GM23338 (cell line): ENCODE data around the gene IGFL4. TPM values are rescaled to one million over a fixed set of nuclear protein-coding genes. Genes with fewer than 3 reads are reported as not detected.

Experiments
- ATAC-seq: fragments of 200-7000 bp; cut with Tn5 transposase; 3 replicates; pipeline ENCODE4 v1.9.1; 2020
- DNase-seq: peaks from one replicate; pipeline ENCODE4 v3.0.0-alpha.2; 2015; ENCODE audit warnings: low spot score
- H2AFZ ChIP-seq: fragments of 200-600 bp; sonication (generic); 2 replicates; pipeline ENCODE4 v1.8.0; 2016; ENCODE audit warnings: antibody characterized with exemption, mild to moderate bottlenecking, moderate library complexity
- H3F3A ChIP-seq: fragments of 200-600 bp; sonication (generic); replicated peaks from 2 replicates; pipeline ENCODE4 v1.8.0; 2017; ENCODE audit warnings: antibody characterized with exemption, mixed run types, low read depth
- H3K27ac ChIP-seq: fragments of 200-600 bp; sonication (generic); 2 replicates; pipeline ENCODE4 v1.6.1; 2016; ENCODE audit warnings: low read depth
- H3K27me3 ChIP-seq: fragments of 200-600 bp; sonication (generic); 2 replicates; pipeline ENCODE4 v1.8.0; 2016; ENCODE audit warnings: mild to moderate bottlenecking, mixed run types, moderate library complexity; ENCODE audit not compliant: insufficient read depth
- H3K36me3 ChIP-seq: fragments of 200-600 bp; sonication (generic); 2 replicates; pipeline ENCODE4 v1.8.0; 2016; ENCODE audit warnings: mild to moderate bottlenecking; ENCODE audit not compliant: insufficient read depth
- H3K4me1 ChIP-seq: fragments of 200-600 bp; sonication (generic); 2 replicates; pipeline ENCODE4 v1.8.0; 2016; ENCODE audit warnings: mild to moderate bottlenecking, moderate library complexity; ENCODE audit not compliant: insufficient read depth
- H3K4me2 ChIP-seq: fragments of 200-600 bp; sonication (generic); 2 replicates; pipeline ENCODE4 v1.7.1; 2017; ENCODE audit warnings: mixed run types
- H3K4me3 ChIP-seq: fragments of 200-600 bp; sonication (generic); 2 replicates; pipeline ENCODE4 v1.6.1; 2016; ENCODE audit warnings: mixed run types
- H3K79me2 ChIP-seq: fragments of 200-600 bp; sonication (generic); replicated peaks from 2 replicates; pipeline ENCODE4 v1.8.0; 2017; ENCODE audit warnings: mild to moderate bottlenecking; ENCODE audit not compliant: insufficient read depth
- H3K9me2 ChIP-seq: fragments of 200-600 bp; sonication (generic); 2 replicates; pipeline ENCODE4 v1.8.0; 2017; ENCODE audit not compliant: insufficient read depth
- H4K20me1 ChIP-seq: fragments of 200-600 bp; sonication (generic); replicated peaks from 2 replicates; pipeline ENCODE4 v1.8.0; 2017; ENCODE audit warnings: mild to moderate bottlenecking; ENCODE audit not compliant: insufficient read depth
- H3K27ac Mint-ChIP-seq: 2 replicates; pipeline ENCODE4 v1.8.0; 2020; ENCODE audit warnings: inconsistent platforms, mild to moderate bottlenecking, moderate library complexity, mixed read lengths
- H3K27me3 Mint-ChIP-seq: 3 replicates; pipeline ENCODE4 v1.8.0; 2022; ENCODE audit warnings: low read depth, mild to moderate bottlenecking, moderate library complexity, mixed read lengths, inconsistent platforms; ENCODE audit not compliant: insufficient read depth, poor library complexity
- H3K36me3 Mint-ChIP-seq: 3 replicates; pipeline ENCODE4 v1.8.0; 2021; ENCODE audit warnings: low read depth, mild to moderate bottlenecking, inconsistent platforms, moderate library complexity, mixed read lengths
- H3K4me1 Mint-ChIP-seq: 3 replicates; pipeline ENCODE4 v1.8.0; 2020; ENCODE audit warnings: mild to moderate bottlenecking, inconsistent platforms, mixed read lengths
- H3K4me3 Mint-ChIP-seq: 3 replicates; pipeline ENCODE4 v1.8.0; 2021; ENCODE audit warnings: moderate library complexity, mild to moderate bottlenecking, inconsistent platforms, mixed read lengths
- H3K9me3 Mint-ChIP-seq: 3 replicates; pipeline ENCODE4 v1.8.0; 2020; ENCODE audit warnings: moderate library complexity, mild to moderate bottlenecking, inconsistent platforms, mixed read lengths
- CREB1 ChIP-seq: fragments of 250-450 bp; sonication (Bioruptor Pico); IDR thresholded peaks from 2 replicates; pipeline ENCODE4 v1.5.0; 2020; ENCODE audit warnings: low read depth, mild to moderate bottlenecking, moderate library complexity
- ETS1 ChIP-seq: IDR thresholded peaks from 2 replicates; pipeline ENCODE4 v1.6.1; 2016; ENCODE audit warnings: antibody characterized with exemption
- EZH2 ChIP-seq: fragments of 200-600 bp; sonication (generic); IDR thresholded peaks from one replicate; pipeline ENCODE4 v1.8.0; 2017; ENCODE audit warnings: antibody characterized with exemption, mild to moderate bottlenecking, low read depth; ENCODE audit not compliant: unreplicated experiment
- EZH2phosphoT487 ChIP-seq: fragments of 200-600 bp; sonication (generic); IDR thresholded peaks from one replicate; pipeline ENCODE4 v1.8.1; 2018; ENCODE audit warnings: antibody characterized with exemption; ENCODE audit not compliant: unreplicated experiment
- NANOG ChIP-seq: IDR thresholded peaks from 2 replicates; pipeline ENCODE4 v1.6.1; 2016; ENCODE audit warnings: antibody characterized with exemption, borderline replicate concordance
- POLR2AphosphoS5 ChIP-seq: IDR thresholded peaks from 2 replicates; pipeline ENCODE4 v1.6.1; 2016; ENCODE audit warnings: antibody characterized with exemption, low read depth
- ZNF462 ChIP-seq: fragments of 250-450 bp; sonication (Bioruptor Pico); IDR thresholded peaks from 2 replicates; pipeline ENCODE4 v1.5.0; 2020; ENCODE audit warnings: mild to moderate bottlenecking, moderate library complexity
- polyA plus RNA-seq: library from polyadenylated mRNA; unstranded; fragments of >200 nt; fragmentation: Nextera tagmentation; extraction: Ambion mirVana; gene quantifications from 2 replicates; pipeline ENCODE4 v1.2.1, GENCODE V29; 2016
- total RNA-seq: library from RNA; depleted of rRNA; stranded (reverse); fragments of >200 nt; shearing (Covaris generic); gene quantifications from 2 replicates; pipeline ENCODE4 v1.2.3, GENCODE V29; 2014

Gene IGFL4
- total and polyA plus RNA-seq, 2 experiments from 2014 or later = 0.06 to 0.87 TPM

- H3K9me2 ChIP-seq = 0 out of 2 replicates have a peak, but pooled peaks cover 2% of the 10 kb centered on the region
- H3K4me3 ChIP-seq = no peak overlapping the region
- H3K4me2 ChIP-seq = no peak overlapping the region
- Mint-ChIP-seq H3K27ac (no peak overlapping the region), H3K27me3 (peaks cover 6% of the 10 kb centered on the region), H3K36me3 (peaks cover 9% of the 10 kb centered on the region; the same call in 2 of the 3 replicates), H3K4me1 (no peaks in the 10 kb centered on the region), H3K9me3 (peaks cover 48% of the 10 kb centered on the region), H3K4me3 (no peak overlapping the region)
- TF ChIP-seq NANOG (no peak), ETS1 (no peak), EZH2phosphoT487 (no peak)
- H3K27ac ChIP-seq = no peak overlapping the region
- H3K36me3 ChIP-seq = no peaks in the 10 kb centered on the region; the same call in 1 of the 2 replicates
- H2AFZ ChIP-seq = no peak overlapping the region
- H3K79me2 ChIP-seq = no peaks in the 10 kb centered on the region
- peaks cover 7% of the 10 kb centered on the region; the same call in 1 of the 2 replicates for H3K27me3 ChIP-seq
- DNase-seq (no peak), ATAC-seq (no peak)
- H4K20me1 ChIP-seq = no peaks in the 10 kb centered on the region
- no peaks in the 10 kb centered on the region for H3K4me1 ChIP-seq
- no peaks in the 10 kb centered on the region for H3F3A ChIP-seq
Observed at GRCh38 chr19:46040125-46040524, 677 bp downstream of the IGFL4 start.

- H3K79me2 ChIP-seq = no peaks in the 10 kb centered on the region
- Mint-ChIP-seq H3K27ac (no peak overlapping the region), H3K36me3 (peaks cover 7% of the 10 kb centered on the region; the same call in 1 of the 3 replicates), H3K9me3 (peaks cover 21% of the 10 kb centered on the region), H3K27me3 (peaks cover 6% of the 10 kb centered on the region), H3K4me1 (no peaks in the 10 kb centered on the region), H3K4me3 (no peak overlapping the region)
- H3K4me2 ChIP-seq = no peak overlapping the region
- H3K27me3 ChIP-seq = 0 out of 2 replicates have a peak, but pooled peaks cover 7% of the 10 kb centered on the region
- no peaks in the 10 kb centered on the region for H3F3A ChIP-seq
- H2AFZ ChIP-seq = no peak overlapping the region
- TF ChIP-seq EZH2 = no peak
- TF ChIP-seq EZH2phosphoT487 = no peak
- no peak for TF ChIP-seq ETS1
- no peaks in the 10 kb centered on the region for H3K36me3 ChIP-seq
- H3K9me2 ChIP-seq = no peaks in the 10 kb centered on the region
- ATAC-seq = no peak; the same call in 2 of the 3 replicates
- no peak overlapping the region for H3K27ac ChIP-seq
- no peak for DNase-seq
- no peak overlapping the region for H3K4me3 ChIP-seq
- no peaks in the 10 kb centered on the region for H3K4me1 ChIP-seq
- H4K20me1 ChIP-seq = no peaks in the 10 kb centered on the region
Observed at GRCh38 chr19:46036744-46037128, 4.1 kb downstream of the IGFL4 start.

- DNase-seq = no peak
- TF ChIP-seq POLR2AphosphoS5 = no peak
- TF ChIP-seq ZNF462 = no peak
- TF ChIP-seq CREB1 = no peak
Observed at GRCh38 chr19:46035986-46036743, 4.6 kb downstream of the IGFL4 start.

More at GRCh38 chr19:46035986-46036743, 4.6 kb downstream of the IGFL4 start:
- H3K27ac ChIP-seq = no peak overlapping the region
- H3K4me3 Mint-ChIP-seq = no peak overlapping the region
- H3K4me1 Mint-ChIP-seq = no peaks in the 10 kb centered on the region
- H4K20me1 ChIP-seq = no peaks in the 10 kb centered on the region
- H3F3A ChIP-seq = no peaks in the 10 kb centered on the region
- H3K27me3 Mint-ChIP-seq = peaks cover 5% of the 10 kb centered on the region
- H3K79me2 ChIP-seq = no peaks in the 10 kb centered on the region
- H3K36me3 ChIP-seq = no peaks in the 10 kb centered on the region
- peaks cover 7% of the 10 kb centered on the region; the same call in 1 of the 3 replicates for H3K36me3 Mint-ChIP-seq
- H3K27me3 ChIP-seq = 0 out of 2 replicates have a peak, but pooled peaks cover 7% of the 10 kb centered on the region
- no peak overlapping the region for H2AFZ ChIP-seq
- H3K4me3 ChIP-seq = no peak overlapping the region
- ATAC-seq = peak; percentile 79
- H3K4me2 ChIP-seq = no peak overlapping the region
- no peak overlapping the region for H3K27ac Mint-ChIP-seq
- peaks cover 21% of the 10 kb centered on the region for H3K9me3 Mint-ChIP-seq
- no peaks in the 10 kb centered on the region for H3K4me1 ChIP-seq
- H3K9me2 ChIP-seq = no peaks in the 10 kb centered on the region
